ENCODE data around the gene PHF20.

PHF20 gene

DNA sequence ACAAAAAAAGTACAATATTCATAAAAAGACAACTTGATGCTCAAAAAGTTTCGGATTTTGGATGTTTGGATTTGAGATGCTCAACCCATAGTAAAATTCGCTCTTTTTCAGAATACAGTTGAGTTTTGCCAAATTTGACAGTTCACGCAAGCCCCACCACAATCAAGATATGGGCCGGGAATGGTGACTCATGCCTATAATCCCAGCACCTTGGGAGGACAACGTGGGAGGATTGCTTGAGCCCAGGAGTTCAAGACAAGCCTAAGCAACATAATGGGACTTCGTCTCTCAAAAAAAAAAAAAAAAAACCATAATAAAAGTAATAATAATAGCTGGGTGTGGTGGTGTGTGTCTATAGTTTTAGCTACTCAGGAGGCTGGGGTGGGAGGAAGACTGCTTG, 51.3 kb downstream of the PHF20 start:
- Histone ChIP-seq H2AFZ (no peak overlapping the region), H3K27ac (no peak overlapping the region)

DNA sequence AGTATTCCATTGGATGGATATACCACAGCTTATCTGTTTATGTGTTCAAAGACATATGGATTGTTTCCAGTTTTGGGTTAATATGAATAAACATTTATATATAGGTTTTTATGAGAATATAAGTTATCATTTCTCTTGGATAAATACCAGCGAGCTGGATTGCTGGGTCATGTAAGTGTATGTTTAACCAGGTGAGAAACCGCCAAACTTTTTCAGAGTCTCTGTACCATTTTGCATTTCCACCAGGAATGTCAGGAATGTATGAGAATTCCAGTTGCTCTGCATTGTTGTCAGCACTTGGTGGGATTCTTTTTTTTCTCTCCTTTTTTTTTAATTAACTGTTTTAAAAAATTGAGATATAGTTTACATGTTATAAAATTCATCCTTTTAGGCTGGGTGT, 52.1 kb downstream of the PHF20 start:
- no peak overlapping the region for H3K4me3 ChIP-seq (ENCODE audit: low read depth, low read length)
- TF ChIP-seq, protein P1, sequence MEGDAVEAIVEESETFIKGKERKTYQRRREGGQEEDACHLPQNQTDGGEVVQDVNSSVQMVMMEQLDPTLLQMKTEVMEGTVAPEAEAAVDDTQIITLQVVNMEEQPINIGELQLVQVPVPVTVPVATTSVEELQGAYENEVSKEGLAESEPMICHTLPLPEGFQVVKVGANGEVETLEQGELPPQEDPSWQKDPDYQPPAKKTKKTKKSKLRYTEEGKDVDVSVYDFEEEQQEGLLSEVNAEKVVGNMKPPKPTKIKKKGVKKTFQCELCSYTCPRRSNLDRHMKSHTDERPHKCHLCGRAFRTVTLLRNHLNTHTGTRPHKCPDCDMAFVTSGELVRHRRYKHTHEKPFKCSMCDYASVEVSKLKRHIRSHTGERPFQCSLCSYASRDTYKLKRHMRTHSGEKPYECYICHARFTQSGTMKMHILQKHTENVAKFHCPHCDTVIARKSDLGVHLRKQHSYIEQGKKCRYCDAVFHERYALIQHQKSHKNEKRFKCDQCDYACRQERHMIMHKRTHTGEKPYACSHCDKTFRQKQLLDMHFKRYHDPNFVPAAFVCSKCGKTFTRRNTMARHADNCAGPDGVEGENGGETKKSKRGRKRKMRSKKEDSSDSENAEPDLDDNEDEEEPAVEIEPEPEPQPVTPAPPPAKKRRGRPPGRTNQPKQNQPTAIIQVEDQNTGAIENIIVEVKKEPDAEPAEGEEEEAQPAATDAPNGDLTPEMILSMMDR (IDR thresholded peaks at IDR 0.05), result no peak
- H3K27ac ChIP-seq, result no peak overlapping the region
- H3K27me3 ChIP-seq (ENCODE audit: control insufficient read depth, insufficient read depth, low read length), result no peaks in the 10 kb centered on the region
- no peak overlapping the region for H3K4me2 ChIP-seq (ENCODE audit: low read length)
- H3K9ac ChIP-seq, result no peak overlapping the region
- no peak overlapping the region for H2AFZ ChIP-seq
- H3K79me2 ChIP-seq, result peaks cover 7% of the 10 kb centered on the region
- H3K9me3 ChIP-seq (ENCODE audit: control insufficient read depth, low read length), result no peaks in the 10 kb centered on the region
- no peaks in the 10 kb centered on the region for H3K4me1 ChIP-seq
- H3K36me3 ChIP-seq (ENCODE audit: control insufficient read depth, insufficient read depth, low read length), result no peaks in the 10 kb centered on the region

More for the DNA sequence above, 51.3 kb downstream of the PHF20 start:
- Histone ChIP-seq H3K9me3 (ENCODE audit: control insufficient read depth, low read length) (no peaks in the 10 kb centered on the region), H3K27me3 (ENCODE audit: control insufficient read depth, insufficient read depth, low read length) (no peaks in the 10 kb centered on the region), H3K9ac (no peak overlapping the region), H3K4me1 (no peaks in the 10 kb centered on the region), H3K4me3 (ENCODE audit: low read depth, low read length) (no peak overlapping the region), H3K79me2 (peaks cover 6% of the 10 kb centered on the region), H3K4me2 (ENCODE audit: low read length) (no peak overlapping the region), H3K36me3 (ENCODE audit: control insufficient read depth, insufficient read depth, low read length) (no peaks in the 10 kb centered on the region)
- TF ChIP-seq, protein P1 (IDR thresholded peaks at IDR 0.05), result no peak

DNA sequence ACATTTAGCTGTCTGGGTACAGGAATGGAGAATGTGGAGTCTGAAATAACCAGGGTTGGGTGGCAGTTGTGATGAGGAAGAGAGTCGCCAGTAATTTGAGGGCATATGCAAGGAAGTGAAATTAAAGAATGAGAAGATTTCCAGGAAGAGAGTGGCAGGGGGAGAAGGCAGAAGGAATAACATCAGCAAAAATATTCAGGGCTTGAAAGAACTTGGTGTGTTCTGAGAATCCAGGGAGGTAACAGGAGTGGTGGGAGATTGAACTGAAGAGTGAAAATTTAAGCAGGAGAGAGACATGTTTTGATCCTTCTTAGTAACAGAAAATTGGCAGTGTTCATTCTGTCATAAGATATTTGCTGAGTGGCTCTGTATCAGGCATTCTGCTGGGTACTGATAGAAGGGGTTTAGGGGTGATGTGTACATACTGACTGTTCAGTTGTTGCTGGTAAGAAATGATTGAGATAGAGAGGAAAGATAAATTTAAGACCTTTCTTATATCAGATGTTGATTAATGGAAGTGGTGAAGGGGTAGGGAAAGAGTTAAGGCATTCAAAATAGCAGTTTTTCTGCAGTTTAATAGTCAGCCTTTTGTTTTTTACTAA, 54.7 kb downstream of the PHF20 start:
- no peaks in the 10 kb centered on the region for H3K4me1 ChIP-seq
- no peak overlapping the region for H3K9ac ChIP-seq
- H3K27ac ChIP-seq, result no peak overlapping the region
- no peaks in the 10 kb centered on the region for H3K9me3 ChIP-seq (ENCODE audit: control insufficient read depth, low read length)
- no peak overlapping the region for H3K4me3 ChIP-seq (ENCODE audit: low read depth, low read length)
- peaks cover 20% of the 10 kb centered on the region for H3K79me2 ChIP-seq
- no peak overlapping the region for H2AFZ ChIP-seq
- TF ChIP-seq, protein P1 (IDR thresholded peaks at IDR 0.05), result no peak
- H3K4me2 ChIP-seq (ENCODE audit: low read length), result no peak overlapping the region
- no peaks in the 10 kb centered on the region for H3K36me3 ChIP-seq (ENCODE audit: control insufficient read depth, insufficient read depth, low read length)
- no peaks in the 10 kb centered on the region for H3K27me3 ChIP-seq (ENCODE audit: control insufficient read depth, insufficient read depth, low read length)

DNA sequence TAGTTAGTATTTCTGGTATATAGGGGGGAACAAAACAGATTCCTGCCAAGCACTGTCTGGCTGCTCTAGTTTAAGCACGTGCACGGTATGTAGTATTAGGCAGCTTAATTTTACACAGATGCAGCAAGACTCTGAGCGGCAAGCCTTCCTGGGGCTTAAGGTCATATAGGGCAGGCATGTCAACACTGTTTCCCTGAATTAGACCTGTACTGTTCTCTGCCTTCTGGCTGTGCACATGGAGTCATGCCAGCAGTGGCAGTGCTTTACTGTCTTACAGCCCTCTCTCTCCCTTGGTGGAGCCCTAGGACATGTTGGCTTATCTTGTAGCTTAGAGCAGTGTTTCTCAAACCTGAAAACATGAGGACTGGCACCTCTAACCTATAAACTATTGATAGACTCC, 56.6 kb downstream of the PHF20 start:
- Histone ChIP-seq H3K27ac (no peak overlapping the region), H3K9ac (no peak overlapping the region), H3K4me2 (ENCODE audit: low read length) (no peak overlapping the region), H3K36me3 (ENCODE audit: control insufficient read depth, insufficient read depth, low read length) (no peaks in the 10 kb centered on the region), H3K27me3 (ENCODE audit: control insufficient read depth, insufficient read depth, low read length) (no peaks in the 10 kb centered on the region), H3K79me2 (peaks cover 28% of the 10 kb centered on the region), H3K4me3 (ENCODE audit: low read depth, low read length) (no peak overlapping the region), H3K9me3 (ENCODE audit: control insufficient read depth, low read length) (no peaks in the 10 kb centered on the region), H2AFZ (no peak overlapping the region), H3K4me1 (peaks cover 4% of the 10 kb centered on the region)
- TF ChIP-seq, protein P1 (IDR thresholded peaks at IDR 0.05), result no peak

DNA sequence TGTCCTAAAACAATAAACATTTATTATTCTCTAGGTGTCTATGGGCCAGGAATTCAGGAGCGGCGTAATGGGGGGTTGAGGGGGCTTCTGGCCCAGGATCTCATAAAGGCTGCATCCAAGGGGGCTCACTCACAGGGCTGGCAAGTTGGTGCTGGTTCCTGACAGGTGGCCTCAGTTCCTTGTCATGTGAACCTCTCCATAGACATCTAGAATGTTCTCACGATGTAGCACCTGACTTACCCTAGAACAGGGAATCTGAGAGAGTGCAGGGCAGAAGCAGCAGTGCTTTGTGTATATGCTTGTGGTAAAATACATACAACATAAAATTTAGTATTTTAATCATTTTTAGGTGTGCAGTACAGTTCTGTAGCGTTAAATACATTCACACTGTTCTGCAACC, 57.1 kb downstream of the PHF20 start:
- H3K4me1 ChIP-seq, result peaks cover 4% of the 10 kb centered on the region
- no peak overlapping the region for H3K9ac ChIP-seq
- no peak overlapping the region for H3K27ac ChIP-seq
- no peaks in the 10 kb centered on the region for H3K36me3 ChIP-seq (ENCODE audit: control insufficient read depth, insufficient read depth, low read length)
- H3K79me2 ChIP-seq, result peaks cover 28% of the 10 kb centered on the region
- H3K4me2 ChIP-seq (ENCODE audit: low read length), result no peak overlapping the region
- H3K9me3 ChIP-seq (ENCODE audit: control insufficient read depth, low read length), result no peaks in the 10 kb centered on the region
- H2AFZ ChIP-seq, result no peak overlapping the region
- TF ChIP-seq, protein P1 (IDR thresholded peaks at IDR 0.05), result no peak
- H3K27me3 ChIP-seq (ENCODE audit: control insufficient read depth, insufficient read depth, low read length), result no peaks in the 10 kb centered on the region
- H3K4me3 ChIP-seq (ENCODE audit: low read depth, low read length), result no peak overlapping the region
